K562 (cell line): ENCODE data around the gene GAK. TPM values are rescaled to one million over a fixed set of nuclear protein-coding genes. Genes with fewer than 3 reads are reported as not detected.
A peak's percentile ranks its signal among the peaks of the same experiment; 100 is the strongest.

Source experiments
- ATAC-seq: fragments of 200-7000 bp; cut with Tn5 transposase; 3 replicates; pipeline ENCODE4 v1.9.1; 2020; ENCODE audit warnings: moderate library complexity
- BruUV-seq: library from RNA; stranded (reverse); fragments of 400-500 nt; replicated peaks from 2 replicates; lab custom pipeline; 2021; lab: Mats Ljungman, UMichigan
- CTCF ChIA-PET: fragments of 300-600 bp; formaldehyde crosslinking; extraction: SDS; loops from one replicate; lab custom pipeline; 2021; ENCODE audit warnings: low intra/inter-chr PET ratio; lab: Yijun Ruan, JAX
- POLR2A ChIA-PET: fragments of 300-600, 350-650 bp; sonication (Branson Sonifier 250); formaldehyde crosslinking; extraction: SDS; loops from one replicate; lab custom pipeline; 2021; ENCODE audit warnings: antibody characterized with exemption, inconsistent platforms; lab: Yijun Ruan, JAX
- DNase-seq, 4 experiments: peaks; one replicate each; pipeline versions ENCODE4 v3.0.0 to v3.0.0-alpha.2; 2011 to 2018; ENCODE audit warnings: low spot score in 3 of 4, mixed read lengths in 3 of 4; ENCODE audit errors: extremely low read depth in 1 of 4
- FAIRE-seq: peaks from 2 replicates; lab custom pipeline; 2011; peaks lifted over from hg19 to GRCh38; lab: Jason Lieb, UNC
- H2AFZ ChIP-seq: 2 replicates; pipeline ENCODE4 v1.6.0; 2011; ENCODE audit warnings: low read depth, low read length, control low read depth, inconsistent platforms
- H3K27ac ChIP-seq: fragments of 200-600 bp; 3 replicates; pipeline ENCODE4 v1.8.0; 2011; ENCODE audit warnings: low read depth, mild to moderate bottlenecking, control low read depth, inconsistent platforms, low read length, moderate library complexity, mixed read lengths; ENCODE audit errors: extremely low read depth
- H3K27me3 ChIP-seq, 2 experiments: fragments of 300-600 bp in 1 of 2; 2 replicates in 1 of 2; 3 replicates in 1 of 2; pipeline versions ENCODE4 v1.6.0 to v1.8.0; 2011; ENCODE audit warnings: inconsistent platforms in 2 of 2, low read length in 2 of 2, mild to moderate bottlenecking in 1 of 2, mixed read lengths in 1 of 2, moderate library complexity in 1 of 2; ENCODE audit not compliant: control insufficient read depth in 2 of 2, insufficient read depth in 2 of 2
- H3K36me3 ChIP-seq: fragments of 300-600 bp; 3 replicates; pipeline ENCODE4 v1.8.0; 2011; ENCODE audit warnings: mild to moderate bottlenecking, low read length, inconsistent platforms; ENCODE audit not compliant: control insufficient read depth, insufficient read depth
- H3K4me1 ChIP-seq, 2 experiments: fragments of 200-600 bp in 1 of 2; replicated peaks in 1 of 2; 2 replicates in 1 of 2; 3 replicates in 1 of 2; pipeline versions ENCODE4 v1.5.1 to v1.8.0; 2011; ENCODE audit warnings: inconsistent platforms in 2 of 2, low read length in 2 of 2, mild to moderate bottlenecking in 1 of 2, mixed read lengths in 1 of 2, moderate library complexity in 1 of 2; ENCODE audit not compliant: control insufficient read depth in 2 of 2, insufficient read depth in 2 of 2
- H3K4me2 ChIP-seq: 2 replicates; pipeline ENCODE4 v1.6.1; 2011; ENCODE audit warnings: low read length, control low read depth, inconsistent platforms, mixed read lengths; ENCODE audit not compliant: insufficient read depth
- H3K4me3 ChIP-seq: fragments of 200-600 bp; sonication (generic), shearing (Covaris generic); 2 replicates; pipeline ENCODE4 v1.5.1; 2016; ENCODE audit warnings: control low read depth, inconsistent platforms
- H3K79me2 ChIP-seq: fragments of 200-600 bp; 3 replicates; pipeline ENCODE4 v1.8.0; 2011; ENCODE audit warnings: low read length, inconsistent platforms; ENCODE audit not compliant: control insufficient read depth, insufficient read depth
- H3K9ac ChIP-seq, 2 experiments: 2 replicates each; pipeline versions ENCODE4 v1.6.0 to v1.6.1; 2011; ENCODE audit warnings: low read depth in 2 of 2, low read length in 2 of 2, control low read depth in 1 of 2, inconsistent platforms in 1 of 2, mild to moderate bottlenecking in 1 of 2, mixed read lengths in 1 of 2; ENCODE audit not compliant: insufficient read depth in 1 of 2
- H3K9me1 ChIP-seq: one replicate; pipeline ENCODE4 v1.6.0; 2011; ENCODE audit warnings: inconsistent platforms, mild to moderate bottlenecking, low read length, moderate library complexity; ENCODE audit not compliant: control insufficient read depth, insufficient read depth
- H3K9me3 ChIP-seq: replicated peaks from 2 replicates; pipeline ENCODE4 v1.5.1; 2011; ENCODE audit warnings: low read depth, low read length, inconsistent platforms; ENCODE audit not compliant: control insufficient read depth, insufficient read depth
- H4K20me1 ChIP-seq: replicated peaks from 2 replicates; pipeline ENCODE4 v1.6.1; 2011; ENCODE audit warnings: low read length, inconsistent platforms, mixed read lengths; ENCODE audit not compliant: control insufficient read depth, insufficient read depth
- ERF ChIP-seq: fragments of 450-650 bp; formaldehyde crosslinking; IDR thresholded peaks from 2 replicates; pipeline ENCODE4 v1.4.0; 2020; ENCODE audit warnings: mild to moderate bottlenecking, mixed read lengths
- MEF2D ChIP-seq: conservative IDR thresholded peaks from 2 replicates; pipeline ENCODE4 v1.6.1; 2016; ENCODE audit warnings: low read depth, missing genetic modification characterization, missing compliant biosample characterization
- PPARD ChIP-seq: fragments of 250-450 bp; sonication (Bioruptor Pico); IDR thresholded peaks from 2 replicates; pipeline ENCODE4 v1.8.0; 2022; ENCODE audit warnings: inconsistent platforms, mild to moderate bottlenecking, moderate library complexity
- RBM14 ChIP-seq: fragments of 200-400 bp; formaldehyde crosslinking; IDR thresholded peaks from 2 replicates; pipeline ENCODE4 v1.6.1; 2018; ENCODE audit warnings: low read depth, mild to moderate bottlenecking, low read length, moderate library complexity, borderline replicate concordance; ENCODE audit not compliant: insufficient read depth
- SRSF3 ChIP-seq: fragments of 200-400 bp; formaldehyde crosslinking; IDR thresholded peaks from 2 replicates; pipeline ENCODE4 v1.6.1; 2016; ENCODE audit warnings: mild to moderate bottlenecking, low read length, moderate library complexity; ENCODE audit not compliant: insufficient read depth
- ZKSCAN3 ChIP-seq: fragments of 250-450 bp; sonication (Bioruptor Pico); IDR thresholded peaks from 2 replicates; pipeline ENCODE4 v1.4.0; 2020
- ZNF384 ChIP-seq: IDR thresholded peaks from 2 replicates; pipeline ENCODE4 v1.6.1; 2012; ENCODE audit warnings: low read depth, low read length, improper control_type of control experiment
- WGBS: fragments of 100-300 bp; shearing (Covaris generic); methylation state at CpG from one replicate; pipeline ENCODE4 v1.1.6; 2016; ENCODE audit warnings: low coverage, mixed read lengths; ENCODE audit not compliant: insufficient coverage; ENCODE audit errors: missing lambda C conversion rate; 5-methylcytosine and 5-hydroxymethylcytosine counted together
- in situ Hi-C: fragments of 300-500 bp; cut with MboI; formaldehyde crosslinking; loops from 4 replicates; pipeline ENCODE4 v1.15.0; 2018; ENCODE audit warnings: inconsistent platforms, mixed read lengths
- intact Hi-C: fragments of 100-400 bp; cut with micrococcal nuclease; formaldehyde crosslinking; loops from 2 replicates; pipeline ENCODE4 v1.14.2; 2022
- polyA plus RNA-seq, 8 experiments: library from polyadenylated mRNA; depleted of rRNA in 4 of 8; stranded (reverse) in 5 of 8; unstranded in 3 of 8; fragments of >200 nt; fragmentation: Nextera tagmentation in 2 of 8; fragmentation: Illumina TruSeq in 1 of 8; extraction: Ambion mirVana in 2 of 8; extraction: Trizol in 1 of 8; gene quantifications; 2 replicates each; pipeline versions ENCODE4 v1.2.1 to v1.2.3, GENCODE V29; 2011 to 2014; ENCODE audit warnings: inconsistent platforms in 1 of 8, missing spikeins in 1 of 8
- total RNA-seq, 7 experiments: library from RNA; depleted of rRNA in 6 of 7; stranded (reverse); fragments of >200 nt in 6 of 7; fragmentation: Illumina TruSeq in 2 of 7; extraction: Trizol in 2 of 7; gene quantifications; 2 replicates each; pipeline versions ENCODE4 v1.2.1 to v1.2.3, GENCODE V29; 2011 to 2021; ENCODE audit warnings: low replicate concordance in 1 of 7
- TF ChIP-seq, protein P1 (sequence below), 2 experiments: fragments of 450-650 bp; conservative IDR thresholded peaks; 2 replicates each; pipeline ENCODE4 v1.6.1; 2017; ENCODE audit warnings: mild to moderate bottlenecking in 2 of 2, moderate library complexity in 2 of 2

GAK gene
- total and polyA plus RNA-seq, 9 of the 15 experiments (the other 6 are each of a cell fraction or from before 2014, with no cell fraction given) = 1.3 to 102 (median 16.2) TPM

DNA sequence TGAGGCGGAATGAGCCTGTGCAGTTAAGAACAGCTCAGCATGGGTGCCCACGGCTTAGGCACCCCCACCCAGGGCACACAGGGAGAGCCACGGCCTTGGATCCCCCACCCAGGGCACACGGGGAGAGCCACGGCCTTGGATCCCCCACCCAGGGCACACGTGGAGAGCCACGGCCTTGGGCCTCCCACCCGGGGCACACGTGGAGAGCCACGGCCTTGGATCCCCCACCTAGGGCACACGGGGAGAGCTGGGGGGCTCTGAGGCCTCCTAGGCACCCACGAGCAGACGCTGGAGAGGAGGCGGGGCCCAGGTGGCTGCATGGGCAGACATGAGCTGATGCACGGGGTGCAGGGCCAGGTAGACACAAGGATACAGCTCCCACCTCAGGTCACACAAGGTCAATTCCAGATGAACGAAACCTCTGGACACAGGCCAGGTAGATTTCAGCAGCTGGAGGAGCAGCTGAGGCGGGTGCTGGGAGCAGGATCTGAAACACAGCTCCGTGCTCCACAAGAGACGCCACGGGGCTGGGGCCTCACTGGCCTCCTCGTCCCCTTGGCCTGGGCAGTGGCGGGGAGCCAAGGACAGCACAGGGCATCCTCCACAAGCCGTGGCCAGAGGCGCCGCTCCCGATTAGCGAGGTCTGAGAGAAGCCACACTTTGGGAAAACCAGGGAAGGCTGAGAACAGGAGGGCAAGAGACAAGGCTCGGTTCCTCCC, 30.8 kb downstream of the GAK start:
- FAIRE-seq (no peak), DNase-seq (no peak), ATAC-seq (no peak)
- peaks cover 0 to 41% of the 10 kb centered on the region in 2 experiments; a peak in 2 of 5 replicates for H3K4me1 ChIP-seq
- H3K27me3 ChIP-seq = no peaks in the 10 kb centered on the region
- no peaks in the 10 kb centered on the region for H3K79me2 ChIP-seq
- ChIA-PET CTCF (no interaction called here), POLR2A (interaction anchor here (1.5 kb wide), 1 partner anchor 9 kb away, joined by 4 read pairs; no protein-coding TSS in a partner anchor)
- intact Hi-C loops (no loop called here), in situ Hi-C loops (no loop called here)
- TF ChIP-seq, protein P1, sequence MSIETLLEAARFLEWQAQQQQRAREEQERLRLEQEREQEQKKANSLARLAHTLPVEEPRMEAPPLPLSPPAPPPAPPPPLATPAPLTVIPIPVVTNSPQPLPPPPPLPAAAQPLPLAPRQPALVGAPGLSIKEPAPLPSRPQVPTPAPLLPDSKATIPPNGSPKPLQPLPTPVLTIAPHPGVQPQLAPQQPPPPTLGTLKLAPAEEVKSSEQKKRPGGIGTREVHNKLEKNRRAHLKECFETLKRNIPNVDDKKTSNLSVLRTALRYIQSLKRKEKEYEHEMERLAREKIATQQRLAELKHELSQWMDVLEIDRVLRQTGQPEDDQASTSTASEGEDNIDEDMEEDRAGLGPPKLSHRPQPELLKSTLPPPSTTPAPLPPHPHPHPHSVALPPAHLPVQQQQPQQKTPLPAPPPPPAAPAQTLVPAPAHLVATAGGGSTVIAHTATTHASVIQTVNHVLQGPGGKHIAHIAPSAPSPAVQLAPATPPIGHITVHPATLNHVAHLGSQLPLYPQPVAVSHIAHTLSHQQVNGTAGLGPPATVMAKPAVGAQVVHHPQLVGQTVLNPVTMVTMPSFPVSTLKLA (conservative IDR thresholded peaks at IDR 0.05) = no peak
- no peak for TF ChIP-seq MEF2D (tag)
- TF ChIP-seq ERF (CRISPR knock-in tag) = no peak
- no peak for TF ChIP-seq ZKSCAN3 (CRISPR knock-in tag)
- TF ChIP-seq RBM14 = no peak
- no peak for TF ChIP-seq SRSF3
- no peak for TF ChIP-seq ZNF384
- no peak for TF ChIP-seq PPARD
- no peaks in the 10 kb centered on the region for H3K9me1 ChIP-seq
- WGBS = 93% methylated on average over 15 of the region's 28 CpGs
- H3K4me3 ChIP-seq = no peak overlapping the region
- H3K9me3 ChIP-seq = peaks cover 3% of the 10 kb centered on the region; the same call in 1 of the 2 replicates
- H4K20me1 ChIP-seq = no peaks in the 10 kb centered on the region
- peak overlapping the region in 1 of 2 experiments; percentile 3; a peak in 1 of 4 replicates for H3K9ac ChIP-seq
- H3K27ac ChIP-seq = no peak overlapping the region
- peaks cover 62% of the 10 kb centered on the region; the same call in 2 of the 3 replicates for H3K36me3 ChIP-seq
- BruUV-seq = no TSS peak
- H2AFZ ChIP-seq = no peak overlapping the region
- no peak overlapping the region for H3K4me2 ChIP-seq
